ENCODE results near the gene HSPA4.

HSPA4 gene

GRCh38 chr5:133062276-133062675 is 10.5 kb downstream of the HSPA4 start:
- no peak for DNase-seq (ENCODE audit: low read depth)
- TF ChIP-seq CTCF (IDR thresholded peaks at IDR 0.05; ENCODE audit: insufficient read depth, low read depth, low read length, missing control alignments) = no peak
- no peak overlapping the region for H3K4me3 ChIP-seq (ENCODE audit: low read depth, low read length)

DNA sequence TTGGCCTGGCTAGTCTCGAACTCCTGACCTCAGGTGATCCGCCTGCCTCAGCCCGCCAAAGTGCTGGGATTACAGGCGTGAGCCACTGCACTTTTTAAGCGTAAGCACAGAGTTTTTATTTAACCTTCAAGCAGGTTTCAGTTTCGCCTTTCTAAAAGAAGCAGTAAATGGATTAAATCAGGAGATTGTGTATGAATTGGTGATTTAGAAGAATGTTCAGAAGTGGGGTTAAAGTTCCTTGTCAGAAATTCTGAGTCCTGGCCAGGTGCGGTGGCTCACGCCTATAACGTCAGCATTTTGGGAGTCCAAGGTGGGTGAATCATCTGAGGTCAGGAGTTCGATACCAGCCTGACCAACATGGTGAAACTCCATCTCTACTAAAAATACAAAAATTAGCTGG is 12.2 kb downstream of the HSPA4 start:
- H3K4me3 ChIP-seq (ENCODE audit: low read depth, low read length) = no peak overlapping the region
- no peak for TF ChIP-seq CTCF (IDR thresholded peaks at IDR 0.05; ENCODE audit: insufficient read depth, low read depth, low read length, missing control alignments)
- no peak for DNase-seq (ENCODE audit: low read depth)

DNA sequence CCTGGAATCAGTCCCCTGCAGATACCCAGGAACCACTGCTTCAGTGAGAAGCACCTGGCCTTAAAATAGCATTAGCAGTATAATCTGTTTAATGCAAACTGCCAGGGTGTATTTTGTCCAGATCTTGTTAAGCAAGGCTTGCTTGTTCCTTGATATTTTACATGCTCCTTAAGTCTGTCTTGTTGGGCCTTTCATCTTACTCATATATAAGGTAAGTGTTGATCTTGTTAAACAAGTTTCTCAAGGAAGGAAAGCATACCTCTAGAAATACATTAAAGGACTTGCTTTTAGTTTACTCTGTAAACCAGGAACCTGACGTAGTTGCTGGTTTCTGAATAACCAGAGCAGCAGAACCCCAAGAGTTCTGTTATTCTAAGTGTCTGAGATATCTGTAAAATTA is 13.7 kb downstream of the HSPA4 start:
- no peak for TF ChIP-seq CTCF (IDR thresholded peaks at IDR 0.05; ENCODE audit: insufficient read depth, low read depth, low read length, missing control alignments)
- no peak for DNase-seq (ENCODE audit: low read depth)
- H3K4me3 ChIP-seq (ENCODE audit: low read depth, low read length) = no peak overlapping the region

DNA sequence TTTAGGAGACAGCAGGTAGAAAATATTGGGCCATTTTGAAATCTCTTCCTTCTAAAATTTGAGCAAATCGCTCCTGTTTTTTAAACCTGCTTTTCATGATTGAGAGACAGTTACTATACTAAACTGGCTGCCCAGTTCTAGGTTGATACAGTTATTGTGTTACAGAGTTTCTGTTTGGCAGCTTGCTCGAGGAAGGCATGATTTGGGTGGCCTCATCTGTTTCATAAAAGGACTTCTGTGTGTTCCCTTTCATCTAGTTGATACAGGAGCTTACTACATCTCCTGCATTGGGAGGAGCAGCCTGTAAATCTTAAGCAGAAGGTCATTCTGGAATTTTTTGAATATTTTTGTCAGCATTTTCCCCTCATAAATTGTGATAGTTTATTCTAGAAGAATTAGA is 14.2 kb downstream of the HSPA4 start:
- no peak for TF ChIP-seq CTCF (IDR thresholded peaks at IDR 0.05; ENCODE audit: insufficient read depth, low read depth, low read length, missing control alignments)
- DNase-seq (ENCODE audit: low read depth) = no peak

GRCh38 chr5:133072021-133072420 is 20.2 kb downstream of the HSPA4 start:
- TF ChIP-seq CTCF (IDR thresholded peaks at IDR 0.05; ENCODE audit: insufficient read depth, low read depth, low read length, missing control alignments) = no peak
- H3K4me3 ChIP-seq (ENCODE audit: low read depth, low read length) = no peak overlapping the region
- DNase-seq (ENCODE audit: low read depth) = no peak

More for the DNA sequence above, 14.2 kb downstream of the HSPA4 start:
- no peak overlapping the region for H3K4me3 ChIP-seq (ENCODE audit: low read depth, low read length)

DNA sequence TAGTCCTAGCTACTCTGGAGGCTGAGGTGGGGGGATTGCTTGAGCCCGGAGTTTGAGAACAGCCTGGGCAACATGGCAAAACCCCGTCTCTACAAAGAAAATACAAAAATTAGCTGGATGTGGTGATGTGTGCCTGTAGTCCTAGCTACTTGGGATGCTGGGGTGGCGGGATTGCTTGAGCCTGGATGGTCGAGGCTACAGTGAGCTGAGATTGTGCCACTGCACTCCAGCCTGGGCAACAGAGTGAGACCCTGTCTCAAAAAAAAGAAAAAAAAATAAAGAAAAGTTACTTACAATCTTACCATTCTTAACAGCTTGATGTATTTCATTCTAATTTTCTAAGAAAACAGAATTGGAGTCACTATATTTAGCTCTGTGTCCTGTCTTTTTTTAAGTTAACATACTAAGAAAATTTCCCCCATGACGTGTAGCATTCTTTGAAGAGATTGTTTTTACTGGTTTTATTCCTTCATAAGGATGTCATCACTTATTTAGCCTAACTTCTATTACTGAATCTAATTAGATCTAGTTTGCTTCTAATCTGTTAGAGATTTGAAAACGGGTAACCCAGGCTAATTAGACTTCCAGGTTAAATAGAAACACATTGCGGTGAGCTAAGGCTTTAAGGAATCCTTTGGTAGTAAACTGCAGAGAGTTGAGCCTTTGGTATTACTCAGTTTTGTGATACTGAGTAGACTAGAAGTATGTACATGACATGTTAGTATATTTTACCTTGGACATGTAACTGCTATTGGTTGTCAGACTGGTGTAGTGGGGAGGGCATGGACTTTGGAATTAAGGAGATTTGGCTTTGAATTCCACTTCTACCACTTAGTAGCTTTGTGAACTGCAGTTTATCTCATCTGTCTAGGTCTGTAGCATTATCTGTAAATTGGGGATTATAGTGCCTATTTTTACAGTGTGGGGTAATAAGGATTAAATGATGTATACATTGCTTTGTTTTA is 24.0 kb downstream of the HSPA4 start:
- TF ChIP-seq CTCF (IDR thresholded peaks at IDR 0.05; ENCODE audit: insufficient read depth, low read depth, low read length, missing control alignments) = no peak
- H3K4me3 ChIP-seq (ENCODE audit: low read depth, low read length) = no peak overlapping the region
- no peak for DNase-seq (ENCODE audit: low read depth)
